Left ventricle myocardium inferior (tissue), 1 donor: ENCODE results near the gene ADAMTSL3. TPM values are rescaled to one million over a fixed set of nuclear protein-coding genes. Genes with fewer than 3 reads are reported as not detected.

Experiments
- DNase-seq: peaks from one replicate; pipeline ENCODE4 v3.0.0-alpha.2; 2020
- H3K27ac ChIP-seq: fragments of 200-600 bp; replicated peaks from 2 replicates; pipeline ENCODE4 v1.8.0; 2021
- H3K27me3 ChIP-seq: fragments of 200-600 bp; 2 replicates; pipeline ENCODE4 v1.8.0; 2021; ENCODE audit warnings: low read depth
- H3K36me3 ChIP-seq: fragments of 200-600 bp; 2 replicates; pipeline ENCODE4 v1.8.0; 2021
- H3K4me1 ChIP-seq: fragments of 200-600 bp; 2 replicates; pipeline ENCODE4 v1.8.0; 2021
- H3K4me3 ChIP-seq: fragments of 200-600 bp; 2 replicates; pipeline ENCODE4 v1.8.0; 2021; ENCODE audit warnings: mild to moderate bottlenecking, moderate library complexity
- H3K9me3 ChIP-seq: fragments of 200-600 bp; replicated peaks from 2 replicates; pipeline ENCODE4 v1.8.0; 2021
- CTCF ChIP-seq: fragments of 200-600 bp; IDR thresholded peaks from 2 replicates; pipeline ENCODE4 v1.8.0; 2021; ENCODE audit warnings: antibody characterized with exemption, mild to moderate bottlenecking, borderline replicate concordance
- intact Hi-C: fragments of 100-400 bp; cut with micrococcal nuclease; formaldehyde crosslinking; loops from one replicate; pipeline ENCODE4 v1.11.0; 2022
- total RNA-seq: library from RNA; stranded (reverse); fragmentation: NEBNext Ultra II Directional; extraction: Animal tissue kit (Norgen Biotek cat#: 25700); gene quantifications from one replicate; pipeline ENCODE4 v1.2.1, GENCODE V29; 2021
- donor health status: DM: no; HTN: yes; CAD: no; lungs with severe emphysema.

ADAMTSL3 gene
- total RNA-seq, 1 donor from 2014 or later = 11.9 TPM

DNA sequence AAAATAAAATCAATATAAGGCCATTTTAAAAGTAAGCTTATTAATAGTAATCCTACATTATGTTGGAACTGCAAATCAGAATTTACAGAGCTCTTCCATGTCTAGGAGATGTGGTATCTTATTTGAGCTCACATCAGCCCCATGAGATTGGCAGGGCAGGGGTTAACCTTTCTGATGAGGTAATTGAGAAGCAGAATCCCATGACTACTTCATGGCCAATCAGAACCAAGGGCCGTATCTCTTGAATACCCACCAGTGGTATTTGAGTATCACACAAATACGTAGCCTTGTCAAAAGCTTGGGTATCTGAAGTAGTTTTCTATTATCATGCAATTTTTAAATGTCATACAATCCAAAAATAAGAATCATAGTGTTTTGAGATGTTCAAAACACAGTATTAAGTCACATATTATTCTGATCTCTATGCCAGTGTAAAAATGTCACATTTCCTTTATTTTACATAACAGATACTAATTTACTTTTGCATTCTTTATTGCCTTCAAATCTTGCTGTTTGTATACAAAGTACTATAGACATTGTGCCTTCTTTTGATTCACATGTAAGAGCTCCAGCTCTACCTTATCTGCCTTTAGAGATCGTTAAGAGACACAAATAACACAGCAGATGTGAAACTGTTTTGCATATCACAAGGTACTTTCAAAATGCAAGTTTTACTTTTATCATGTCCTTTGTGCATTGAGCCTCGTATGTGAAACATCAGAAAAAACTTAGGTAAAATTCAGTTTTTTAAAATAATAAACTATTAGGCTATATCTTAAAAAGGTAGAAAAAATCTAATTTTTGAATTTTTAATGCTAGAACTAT is 329.9 kb downstream of the ADAMTSL3 start:
- H3K4me3 ChIP-seq = no peak overlapping the region
- TF ChIP-seq CTCF = no peak
- no peaks in the 10 kb centered on the region for H3K27me3 ChIP-seq
- peaks cover 5% of the 10 kb centered on the region for H3K4me1 ChIP-seq
- DNase-seq = no peak
- intact Hi-C loops = no loop called here
- H3K9me3 ChIP-seq = no peaks in the 10 kb centered on the region
- peaks cover 5% of the 10 kb centered on the region for H3K36me3 ChIP-seq
- H3K27ac ChIP-seq = peak overlapping the region; percentile 24

DNA sequence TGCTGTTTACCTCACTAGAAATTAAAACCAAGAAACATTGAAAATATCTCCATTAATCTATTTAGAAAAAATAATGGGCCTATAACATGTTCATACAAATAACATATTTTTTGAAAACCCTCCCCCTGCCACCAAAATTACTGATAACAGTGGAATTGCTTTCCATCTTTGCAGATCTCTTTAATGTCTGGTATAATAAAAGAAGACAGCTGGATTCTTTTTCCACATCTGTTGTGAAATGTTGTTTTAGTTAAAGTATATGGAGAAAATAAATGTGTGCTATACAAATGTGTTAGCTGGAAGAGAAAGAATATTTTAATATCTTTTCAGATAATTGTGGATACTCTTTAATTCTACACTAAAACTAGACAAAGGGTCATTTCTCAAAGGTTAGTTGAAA is 330.7 kb downstream of the ADAMTSL3 start:
- Histone ChIP-seq H3K9me3 (no peaks in the 10 kb centered on the region), H3K27me3 (no peaks in the 10 kb centered on the region), H3K4me3 (no peak overlapping the region), H3K36me3 (peaks cover 5% of the 10 kb centered on the region), H3K27ac (peak overlapping the region; percentile 24), H3K4me1 (peaks cover 5% of the 10 kb centered on the region)
- no peak for TF ChIP-seq CTCF
- DNase-seq = no peak
- intact Hi-C loops = no loop called here

- no peaks in the 10 kb centered on the region for H3K9me3 ChIP-seq
- H3K27me3 ChIP-seq = no peaks in the 10 kb centered on the region
- H3K4me3 ChIP-seq = no peak overlapping the region
- intact Hi-C loops = no loop called here
- H3K36me3 ChIP-seq = no peaks in the 10 kb centered on the region
- peaks cover 9% of the 10 kb centered on the region for H3K4me1 ChIP-seq
- DNase-seq = no peak
- no peak for TF ChIP-seq CTCF
- no peak overlapping the region for H3K27ac ChIP-seq
Observed at GRCh38 chr15:83991163-83991562, 337.2 kb downstream of the ADAMTSL3 start.

GRCh38 chr15:83992324-83993031 is 338.6 kb downstream of the ADAMTSL3 start:
- Histone ChIP-seq H3K4me3 (no peak overlapping the region), H3K4me1 (peaks cover 9% of the 10 kb centered on the region), H3K27ac (no peak overlapping the region), H3K36me3 (no peaks in the 10 kb centered on the region), H3K27me3 (no peaks in the 10 kb centered on the region), H3K9me3 (no peaks in the 10 kb centered on the region)
- no peak for TF ChIP-seq CTCF
- DNase-seq = no peak
- intact Hi-C loops = no loop called here

GRCh38 chr15:83993591-83993990 is 339.7 kb downstream of the ADAMTSL3 start:
- no peaks in the 10 kb centered on the region for H3K36me3 ChIP-seq
- DNase-seq = no peak
- intact Hi-C loops = no loop called here
- no peaks in the 10 kb centered on the region for H3K9me3 ChIP-seq
- H3K27ac ChIP-seq = no peak overlapping the region
- no peak for TF ChIP-seq CTCF
- no peak overlapping the region for H3K4me3 ChIP-seq
- H3K27me3 ChIP-seq = no peaks in the 10 kb centered on the region
- H3K4me1 ChIP-seq = peaks cover 9% of the 10 kb centered on the region
